NCI-H524 (cell line): ENCODE results near the gene PDCD2L.
"Not testable (repeated sequence)": the region's sequence is repeated elsewhere in the genome, so short reads cannot be mapped to it uniquely, and the experiment has no call there.

Experiments
- DNase-seq, 2 experiments: peaks; one replicate each; lab custom pipeline; 2025; lab: John Stamatoyannopoulos, UW

Gene PDCD2L

GRCh38 chr19:34404109-34404909 lies at the start of gene PDCD2L:
Gene PDCD2L (plus strand): TSS chr19:34404399. CDS start chr19:34404431, 32 bp downstream.
- DNase-seq, result peak; percentile 89 to 95

- DNase-seq, result no peak
Observed at GRCh38 chr19:34355201-34355600, 49.0 kb upstream of the PDCD2L start.

- no peak for DNase-seq
Observed at GRCh38 chr19:34356875-34357274, 47.3 kb upstream of the PDCD2L start.

- no peak for DNase-seq
Observed at GRCh38 chr19:34357431-34357830, 46.8 kb upstream of the PDCD2L start.

- peak; percentile 98 to 100 for DNase-seq
Observed at GRCh38 chr19:34359140-34359953, 44.9 kb upstream of the PDCD2L start.

- no peak for DNase-seq
Observed at GRCh38 chr19:34359954-34360315, 44.3 kb upstream of the PDCD2L start.

GRCh38 chr19:34360354-34360909 lies 43.8 kb upstream of the PDCD2L start:
- no peak for DNase-seq

- DNase-seq, result no peak
Observed at GRCh38 chr19:34362679-34363069, 41.5 kb upstream of the PDCD2L start.

- peak in 1 of 2 experiments; percentile 73 for DNase-seq
Observed at GRCh38 chr19:34363094-34363493, 41.1 kb upstream of the PDCD2L start.

- DNase-seq, result no peak
Observed at GRCh38 chr19:34363930-34364329, 40.3 kb upstream of the PDCD2L start.

GRCh38 chr19:34364462-34364829 lies 39.8 kb upstream of the PDCD2L start:
- no peak for DNase-seq

GRCh38 chr19:34364830-34365462 lies 39.3 kb upstream of the PDCD2L start, which contains the start of gene GPI:
Gene GPI (plus strand): TSS chr19:34365196. CDS start chr19:34365267, 71 bp downstream.
- DNase-seq, result peak; percentile 64 to 83

- peak in 1 of 2 experiments; percentile 25 for DNase-seq
Observed at GRCh38 chr19:34365463-34366401, 38.5 kb upstream of the PDCD2L start.

GRCh38 chr19:34366738-34367623 lies 37.2 kb upstream of the PDCD2L start:
- DNase-seq, result no peak

GRCh38 chr19:34367624-34367957 lies 36.6 kb upstream of the PDCD2L start:
- DNase-seq, result no peak

GRCh38 chr19:34368338-34368737 lies 35.9 kb upstream of the PDCD2L start:
- DNase-seq, result no peak

GRCh38 chr19:34369166-34369565 lies 35.0 kb upstream of the PDCD2L start:
- not testable (repeated sequence) for DNase-seq

- DNase-seq, result no peak
Observed at GRCh38 chr19:34370117-34370516, 34.1 kb upstream of the PDCD2L start.

GRCh38 chr19:34370983-34371382 lies 33.2 kb upstream of the PDCD2L start:
- DNase-seq, result peak in 1 of 2 experiments; percentile 34

GRCh38 chr19:34373601-34374288 lies 30.5 kb upstream of the PDCD2L start:
- DNase-seq, result no peak
